ENCODE results near the gene ARSB.

ARSB gene
- 13.5 to 16.1 (median 15.2) reads per million in 3 donors for total RNA-seq

DNA sequence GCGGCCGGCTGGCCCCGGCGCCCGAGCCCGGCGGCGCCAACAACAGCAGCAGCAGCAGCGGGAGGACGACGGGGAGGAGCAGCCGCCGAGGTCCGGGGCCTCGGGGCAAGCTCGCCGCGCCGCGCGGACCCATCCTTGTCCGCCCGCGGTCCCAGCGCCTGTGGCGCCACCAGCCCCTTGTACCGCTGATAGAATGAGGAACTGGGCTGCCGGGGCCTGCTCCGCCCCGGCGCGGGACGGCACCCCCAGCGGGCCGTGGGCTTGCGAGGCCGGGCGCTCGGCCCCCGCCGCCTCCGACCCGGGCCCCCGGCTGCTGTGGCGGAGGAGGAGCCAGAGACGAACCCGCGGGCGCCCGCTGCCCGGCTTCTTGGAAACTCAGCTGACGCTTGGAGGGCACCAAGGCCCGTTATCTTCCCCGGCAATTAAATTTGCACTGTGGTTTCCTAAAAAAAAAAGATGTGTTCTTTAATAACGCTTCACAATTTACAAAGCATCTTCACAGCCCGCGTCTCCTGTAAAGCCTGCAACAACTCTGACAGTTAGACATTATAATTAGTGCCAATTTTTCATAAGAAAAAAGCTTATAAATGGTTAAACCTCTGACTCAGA is at the start of gene ARSB:
TSS of gene ARSB (minus strand) at position 195 of the 609 bp plus-strand sequence. CDS start at position 133, 62 bp downstream.
- peak within 1 kb of the TSS; percentile 81 for H3K27ac ChIP-seq (ENCODE audit: insufficient read depth, low read length, poor library complexity, severe bottlenecking)
- no peaks in the 10 kb centered on the region for H3K27me3 ChIP-seq (replicated peaks; ENCODE audit: control insufficient read depth, insufficient read depth, low read length, poor library complexity, severe bottlenecking)
- no peaks in the 10 kb centered on the region for H3K36me3 ChIP-seq (ENCODE audit: control insufficient read depth, insufficient read depth, low read length)
- DNase-seq, result peak in 2 of 3 donors; percentile 19 to 37
- no peaks in the 10 kb centered on the region for H3K9me3 ChIP-seq (ENCODE audit: control insufficient read depth, low read length)
- H3K4me3 ChIP-seq (ENCODE audit: insufficient read depth, low read depth, low read length, poor library complexity, severe bottlenecking), result peak within 1 kb of the TSS; percentile 79
- H3K4me1 ChIP-seq (ENCODE audit: control insufficient read depth, insufficient read depth, low read length, poor library complexity, severe bottlenecking), result no peaks in the 10 kb centered on the region

DNA sequence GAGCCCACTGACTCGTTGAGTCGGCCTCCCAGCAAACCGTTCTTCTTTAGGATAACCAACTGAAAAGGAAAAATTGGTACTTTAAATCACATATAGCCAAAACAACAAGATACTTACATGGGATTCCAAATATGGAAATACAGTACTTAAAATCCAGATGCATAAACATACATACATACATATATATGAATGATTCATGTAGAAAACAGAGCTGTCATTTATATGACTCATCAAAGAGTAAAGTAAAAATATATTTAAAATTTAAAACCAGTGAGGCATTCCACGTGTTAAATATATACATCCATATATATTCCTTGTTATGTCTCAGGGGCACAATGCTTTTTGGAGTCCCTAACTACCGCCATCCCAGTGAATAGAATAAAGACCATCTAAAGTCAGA is 47.7 kb upstream of the ARSB start:
- Histone ChIP-seq H3K36me3 (ENCODE audit: control insufficient read depth, insufficient read depth, low read length) (no peaks in the 10 kb centered on the region), H3K4me1 (ENCODE audit: control insufficient read depth, insufficient read depth, low read length, poor library complexity, severe bottlenecking) (no peaks in the 10 kb centered on the region), H3K27ac (ENCODE audit: insufficient read depth, low read length, poor library complexity, severe bottlenecking) (no peak overlapping the region), H3K9me3 (ENCODE audit: control insufficient read depth, low read length) (no peaks in the 10 kb centered on the region), H3K4me3 (ENCODE audit: insufficient read depth, low read depth, low read length, poor library complexity, severe bottlenecking) (no peak overlapping the region), H3K27me3 (replicated peaks; ENCODE audit: control insufficient read depth, insufficient read depth, low read length, poor library complexity, severe bottlenecking) (no peaks in the 10 kb centered on the region)
- DNase-seq, result no peak

- Histone ChIP-seq H3K27me3 (replicated peaks; ENCODE audit: control insufficient read depth, insufficient read depth, low read length, poor library complexity, severe bottlenecking) (no peaks in the 10 kb centered on the region), H3K4me1 (ENCODE audit: control insufficient read depth, insufficient read depth, low read length, poor library complexity, severe bottlenecking) (no peaks in the 10 kb centered on the region), H3K36me3 (ENCODE audit: control insufficient read depth, insufficient read depth, low read length) (no peaks in the 10 kb centered on the region), H3K4me3 (ENCODE audit: insufficient read depth, low read depth, low read length, poor library complexity, severe bottlenecking) (no peak overlapping the region), H3K9me3 (ENCODE audit: control insufficient read depth, low read length) (no peaks in the 10 kb centered on the region), H3K27ac (ENCODE audit: insufficient read depth, low read length, poor library complexity, severe bottlenecking) (no peak overlapping the region)
- no peak for DNase-seq
Observed at GRCh38 chr5:79032031-79032695, 47.1 kb upstream of the ARSB start.

- H3K27ac ChIP-seq (ENCODE audit: insufficient read depth, low read length, poor library complexity, severe bottlenecking), result no peak overlapping the region
- H3K27me3 ChIP-seq (replicated peaks; ENCODE audit: control insufficient read depth, insufficient read depth, low read length, poor library complexity, severe bottlenecking), result no peaks in the 10 kb centered on the region
- no peak overlapping the region for H3K4me3 ChIP-seq (ENCODE audit: insufficient read depth, low read depth, low read length, poor library complexity, severe bottlenecking)
- no peaks in the 10 kb centered on the region for H3K4me1 ChIP-seq (ENCODE audit: control insufficient read depth, insufficient read depth, low read length, poor library complexity, severe bottlenecking)
- H3K9me3 ChIP-seq (ENCODE audit: control insufficient read depth, low read length), result no peaks in the 10 kb centered on the region
- DNase-seq, result no peak
- no peaks in the 10 kb centered on the region for H3K36me3 ChIP-seq (ENCODE audit: control insufficient read depth, insufficient read depth, low read length)
Observed at GRCh38 chr5:79031485-79031867, 46.4 kb upstream of the ARSB start.

- H3K36me3 ChIP-seq (ENCODE audit: control insufficient read depth, insufficient read depth, low read length), result no peaks in the 10 kb centered on the region
- H3K27ac ChIP-seq (ENCODE audit: insufficient read depth, low read length, poor library complexity, severe bottlenecking), result no peak overlapping the region
- H3K27me3 ChIP-seq (replicated peaks; ENCODE audit: control insufficient read depth, insufficient read depth, low read length, poor library complexity, severe bottlenecking), result no peaks in the 10 kb centered on the region
- no peaks in the 10 kb centered on the region for H3K4me1 ChIP-seq (ENCODE audit: control insufficient read depth, insufficient read depth, low read length, poor library complexity, severe bottlenecking)
- DNase-seq, result no peak
- H3K4me3 ChIP-seq (ENCODE audit: insufficient read depth, low read depth, low read length, poor library complexity, severe bottlenecking), result no peak overlapping the region
- H3K9me3 ChIP-seq (ENCODE audit: control insufficient read depth, low read length), result no peaks in the 10 kb centered on the region
Observed at GRCh38 chr5:79030663-79031484, 45.8 kb upstream of the ARSB start.

DNA sequence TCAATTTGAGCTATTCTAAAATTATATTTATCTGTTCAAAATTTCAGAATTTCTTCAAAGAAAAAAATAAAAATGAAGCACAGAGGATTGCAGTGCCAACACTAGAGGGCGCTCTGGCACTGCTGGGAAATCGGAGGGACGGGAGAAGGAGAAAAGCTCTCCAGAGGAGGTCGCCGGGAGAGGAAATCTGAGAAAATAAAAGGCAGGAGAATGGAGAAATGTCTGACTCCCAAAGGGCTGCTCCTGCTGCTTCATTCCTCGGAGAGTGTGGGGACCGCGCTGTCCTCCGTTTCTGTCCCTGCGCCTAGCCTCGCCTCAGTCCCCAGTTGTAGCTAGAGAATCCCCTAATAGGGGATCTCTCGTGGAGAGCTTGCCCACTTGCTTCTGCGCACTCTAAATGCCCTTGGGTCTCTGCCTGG is 40.0 kb upstream of the ARSB start:
- no peak overlapping the region for H3K4me3 ChIP-seq (ENCODE audit: insufficient read depth, low read depth, low read length, poor library complexity, severe bottlenecking)
- DNase-seq, result peak in 1 of 3 donors; percentile 7
- no peak overlapping the region for H3K27ac ChIP-seq (ENCODE audit: insufficient read depth, low read length, poor library complexity, severe bottlenecking)
- H3K27me3 ChIP-seq (replicated peaks; ENCODE audit: control insufficient read depth, insufficient read depth, low read length, poor library complexity, severe bottlenecking), result no peaks in the 10 kb centered on the region
- no peaks in the 10 kb centered on the region for H3K9me3 ChIP-seq (ENCODE audit: control insufficient read depth, low read length)
- no peaks in the 10 kb centered on the region for H3K36me3 ChIP-seq (ENCODE audit: control insufficient read depth, insufficient read depth, low read length)
- H3K4me1 ChIP-seq (ENCODE audit: control insufficient read depth, insufficient read depth, low read length, poor library complexity, severe bottlenecking), result no peaks in the 10 kb centered on the region

DNA sequence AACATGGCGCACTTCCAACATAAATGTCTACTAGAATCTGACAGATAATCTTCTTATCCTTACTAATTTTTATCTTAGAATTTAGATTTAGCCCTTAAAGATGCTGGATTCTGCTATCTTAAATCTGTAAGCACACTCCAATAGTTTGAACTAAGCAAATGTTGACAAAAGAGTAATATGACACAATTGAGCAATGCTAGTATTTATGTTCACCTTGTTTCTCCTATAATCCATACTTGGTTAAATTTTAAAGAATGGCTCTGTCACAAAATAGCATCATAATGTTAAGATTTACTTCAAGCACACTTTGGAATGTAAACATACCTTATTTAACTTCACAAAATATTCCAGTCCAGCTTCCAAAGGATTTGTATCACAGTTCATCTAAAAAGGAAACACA is 38.8 kb upstream of the ARSB start:
- Histone ChIP-seq H3K27ac (ENCODE audit: insufficient read depth, low read length, poor library complexity, severe bottlenecking) (no peak overlapping the region), H3K27me3 (replicated peaks; ENCODE audit: control insufficient read depth, insufficient read depth, low read length, poor library complexity, severe bottlenecking) (no peaks in the 10 kb centered on the region), H3K4me3 (ENCODE audit: insufficient read depth, low read depth, low read length, poor library complexity, severe bottlenecking) (no peak overlapping the region), H3K36me3 (ENCODE audit: control insufficient read depth, insufficient read depth, low read length) (no peaks in the 10 kb centered on the region), H3K4me1 (ENCODE audit: control insufficient read depth, insufficient read depth, low read length, poor library complexity, severe bottlenecking) (no peaks in the 10 kb centered on the region), H3K9me3 (ENCODE audit: control insufficient read depth, low read length) (no peaks in the 10 kb centered on the region)
- DNase-seq, result no peak

DNA sequence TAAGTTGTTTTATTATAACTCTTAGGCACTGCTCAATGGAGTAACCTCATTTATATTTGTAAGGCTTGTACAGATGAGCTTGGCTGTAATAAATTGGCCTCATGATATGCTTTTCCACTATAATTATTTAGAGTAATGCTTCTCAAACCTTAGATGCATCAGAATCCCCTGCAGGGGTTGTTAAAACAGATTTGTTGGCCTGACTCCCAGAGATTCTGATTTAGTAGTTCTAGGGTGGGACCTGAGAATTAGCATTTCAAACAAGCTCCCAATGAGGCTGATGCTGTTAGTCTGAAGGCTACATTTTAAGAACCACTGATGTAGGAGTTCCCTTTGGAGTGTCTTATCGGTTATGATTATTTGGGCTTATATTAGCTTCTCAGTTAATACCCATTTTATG is 38.2 kb upstream of the ARSB start:
- Histone ChIP-seq H3K27ac (ENCODE audit: insufficient read depth, low read length, poor library complexity, severe bottlenecking) (no peak overlapping the region), H3K4me1 (ENCODE audit: control insufficient read depth, insufficient read depth, low read length, poor library complexity, severe bottlenecking) (no peaks in the 10 kb centered on the region), H3K9me3 (ENCODE audit: control insufficient read depth, low read length) (no peaks in the 10 kb centered on the region), H3K36me3 (ENCODE audit: control insufficient read depth, insufficient read depth, low read length) (no peaks in the 10 kb centered on the region), H3K27me3 (replicated peaks; ENCODE audit: control insufficient read depth, insufficient read depth, low read length, poor library complexity, severe bottlenecking) (no peaks in the 10 kb centered on the region), H3K4me3 (ENCODE audit: insufficient read depth, low read depth, low read length, poor library complexity, severe bottlenecking) (no peak overlapping the region)
- DNase-seq, result no peak

DNA sequence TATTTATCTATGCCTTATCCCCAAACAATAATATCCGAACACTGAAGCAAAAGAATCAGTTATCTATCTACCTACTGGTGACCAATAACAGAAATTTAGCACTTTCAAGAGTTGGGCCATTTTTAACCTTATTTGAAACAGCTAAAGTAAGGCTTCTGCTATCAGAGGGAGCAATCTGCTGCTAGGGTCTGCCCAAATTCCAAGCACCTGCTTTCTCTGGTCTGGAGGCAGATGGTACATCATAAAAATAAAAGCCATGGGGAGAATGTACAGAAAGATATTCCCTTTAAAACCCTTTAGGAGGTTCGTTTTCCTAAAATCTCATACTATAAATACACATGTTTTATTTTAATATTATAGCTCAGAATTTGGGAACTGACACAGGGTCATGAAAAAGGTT is 37.7 kb upstream of the ARSB start:
- no peak for DNase-seq
- Histone ChIP-seq H3K4me3 (ENCODE audit: insufficient read depth, low read depth, low read length, poor library complexity, severe bottlenecking) (no peak overlapping the region), H3K4me1 (ENCODE audit: control insufficient read depth, insufficient read depth, low read length, poor library complexity, severe bottlenecking) (no peaks in the 10 kb centered on the region), H3K9me3 (ENCODE audit: control insufficient read depth, low read length) (no peaks in the 10 kb centered on the region), H3K27ac (ENCODE audit: insufficient read depth, low read length, poor library complexity, severe bottlenecking) (no peak overlapping the region), H3K27me3 (replicated peaks; ENCODE audit: control insufficient read depth, insufficient read depth, low read length, poor library complexity, severe bottlenecking) (no peaks in the 10 kb centered on the region), H3K36me3 (ENCODE audit: control insufficient read depth, insufficient read depth, low read length) (no peaks in the 10 kb centered on the region)

- no peak overlapping the region for H3K4me3 ChIP-seq (ENCODE audit: insufficient read depth, low read depth, low read length, poor library complexity, severe bottlenecking)
- H3K4me1 ChIP-seq (ENCODE audit: control insufficient read depth, insufficient read depth, low read length, poor library complexity, severe bottlenecking), result no peaks in the 10 kb centered on the region
- DNase-seq, result no peak
- H3K27me3 ChIP-seq (replicated peaks; ENCODE audit: control insufficient read depth, insufficient read depth, low read length, poor library complexity, severe bottlenecking), result no peaks in the 10 kb centered on the region
- no peaks in the 10 kb centered on the region for H3K36me3 ChIP-seq (ENCODE audit: control insufficient read depth, insufficient read depth, low read length)
- H3K9me3 ChIP-seq (ENCODE audit: control insufficient read depth, low read length), result no peaks in the 10 kb centered on the region
- no peak overlapping the region for H3K27ac ChIP-seq (ENCODE audit: insufficient read depth, low read length, poor library complexity, severe bottlenecking)
Observed at GRCh38 chr5:79021753-79022152, 36.6 kb upstream of the ARSB start.
